ENCODE data around the gene FN1. TPM values are rescaled to one million over a fixed set of nuclear protein-coding genes. Genes with fewer than 3 reads are reported as not detected.

FN1 gene
- total RNA-seq, 4 donors from 2014 or later = 24.8 to 341 (median 58.6) TPM

GRCh38 chr2:215416656-215417055 is 19.2 kb downstream of the FN1 start:
- H3K9me3 ChIP-seq = no peaks in the 10 kb centered on the region
- intact Hi-C loops (cut with DNase I; ENCODE audit: low total_unique reads) = no loop called here
- in situ Hi-C loops (cut with MboI; ENCODE audit: low sequenced_read_pairs in 4 of 4) = no loop called here
- no peak for TF ChIP-seq POLR2A (IDR thresholded peaks at IDR 0.05)
- TF ChIP-seq, protein P1, sequence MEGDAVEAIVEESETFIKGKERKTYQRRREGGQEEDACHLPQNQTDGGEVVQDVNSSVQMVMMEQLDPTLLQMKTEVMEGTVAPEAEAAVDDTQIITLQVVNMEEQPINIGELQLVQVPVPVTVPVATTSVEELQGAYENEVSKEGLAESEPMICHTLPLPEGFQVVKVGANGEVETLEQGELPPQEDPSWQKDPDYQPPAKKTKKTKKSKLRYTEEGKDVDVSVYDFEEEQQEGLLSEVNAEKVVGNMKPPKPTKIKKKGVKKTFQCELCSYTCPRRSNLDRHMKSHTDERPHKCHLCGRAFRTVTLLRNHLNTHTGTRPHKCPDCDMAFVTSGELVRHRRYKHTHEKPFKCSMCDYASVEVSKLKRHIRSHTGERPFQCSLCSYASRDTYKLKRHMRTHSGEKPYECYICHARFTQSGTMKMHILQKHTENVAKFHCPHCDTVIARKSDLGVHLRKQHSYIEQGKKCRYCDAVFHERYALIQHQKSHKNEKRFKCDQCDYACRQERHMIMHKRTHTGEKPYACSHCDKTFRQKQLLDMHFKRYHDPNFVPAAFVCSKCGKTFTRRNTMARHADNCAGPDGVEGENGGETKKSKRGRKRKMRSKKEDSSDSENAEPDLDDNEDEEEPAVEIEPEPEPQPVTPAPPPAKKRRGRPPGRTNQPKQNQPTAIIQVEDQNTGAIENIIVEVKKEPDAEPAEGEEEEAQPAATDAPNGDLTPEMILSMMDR (IDR thresholded peaks at IDR 0.05 in 4 of 5, conservative IDR thresholded peaks at IDR 0.05 in 1 of 5) = no peak
- no peaks in the 10 kb centered on the region for H3K27me3 ChIP-seq
- no peak for ATAC-seq
- H3K4me1 ChIP-seq = no peaks in the 10 kb centered on the region
- H3K4me3 ChIP-seq = no peak overlapping the region
- H3K27ac ChIP-seq = no peak overlapping the region
- no peaks in the 10 kb centered on the region for H3K36me3 ChIP-seq
- no peak for DNase-seq

DNA sequence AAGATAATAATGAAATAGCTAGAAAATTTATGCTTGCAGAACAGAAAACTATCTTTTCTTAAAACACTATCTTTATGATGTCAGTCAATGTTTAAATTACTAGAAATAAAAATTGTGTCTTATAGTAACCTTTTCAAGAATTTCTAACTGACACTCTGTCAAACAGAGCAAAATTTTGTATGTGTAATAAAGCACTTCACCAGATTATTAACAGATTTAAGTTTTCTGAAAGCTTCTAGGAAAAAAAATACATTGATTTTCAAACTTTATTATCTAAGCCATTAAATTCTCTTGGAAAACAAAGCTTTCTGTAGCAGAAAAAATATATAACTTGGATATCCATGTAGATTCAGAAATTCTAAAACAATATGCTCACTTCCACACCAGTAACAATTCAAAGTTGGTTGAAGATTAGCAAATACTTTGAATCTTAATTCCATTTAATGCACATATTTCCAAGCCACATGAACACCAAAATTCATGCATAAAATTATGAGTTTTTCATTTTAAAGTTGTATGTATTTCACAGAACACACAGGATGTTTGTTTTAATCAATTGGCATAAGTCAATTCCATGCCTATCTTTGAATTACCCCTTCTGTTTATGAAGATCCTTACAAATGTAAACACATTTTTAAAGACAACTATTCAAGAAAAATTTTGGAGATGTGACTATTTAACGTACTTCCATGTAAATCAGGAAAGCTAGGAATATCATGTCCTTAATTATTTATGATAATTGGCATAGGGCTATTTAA is 19.9 kb downstream of the FN1 start:
- TF ChIP-seq, protein P1 (IDR thresholded peaks at IDR 0.05 in 4 of 5, conservative IDR thresholded peaks at IDR 0.05 in 1 of 5) = no peak
- TF ChIP-seq POLR2A (IDR thresholded peaks at IDR 0.05) = no peak
- no peaks in the 10 kb centered on the region for H3K9me3 ChIP-seq
- H3K36me3 ChIP-seq = no peaks in the 10 kb centered on the region
- no peak overlapping the region for H3K27ac ChIP-seq
- DNase-seq = no peak
- H3K4me1 ChIP-seq = no peaks in the 10 kb centered on the region
- no peak overlapping the region for H3K4me3 ChIP-seq
- in situ Hi-C loops (cut with MboI; ENCODE audit: low sequenced_read_pairs in 4 of 4) (no loop called here), intact Hi-C loops (cut with DNase I; ENCODE audit: low total_unique reads) (no loop called here)
- H3K27me3 ChIP-seq = no peaks in the 10 kb centered on the region
- ATAC-seq = no peak

- Histone ChIP-seq H3K9me3 (no peaks in the 10 kb centered on the region), H3K27ac (no peak overlapping the region), H3K4me1 (no peaks in the 10 kb centered on the region), H3K27me3 (no peaks in the 10 kb centered on the region), H3K4me3 (no peak overlapping the region), H3K36me3 (no peaks in the 10 kb centered on the region)
- DNase-seq (no peak), ATAC-seq (no peak)
- TF ChIP-seq POLR2A (IDR thresholded peaks at IDR 0.05) = no peak
- TF ChIP-seq, protein P1 (IDR thresholded peaks at IDR 0.05 in 4 of 5, conservative IDR thresholded peaks at IDR 0.05 in 1 of 5) = no peak
- intact Hi-C loops (cut with DNase I; ENCODE audit: low total_unique reads) = no loop called here
- in situ Hi-C loops (cut with MboI; ENCODE audit: low sequenced_read_pairs in 4 of 4) = no loop called here
These were observed 20.6 kb downstream of the FN1 start for GRCh38 chr2:215415218-215415617.

DNA sequence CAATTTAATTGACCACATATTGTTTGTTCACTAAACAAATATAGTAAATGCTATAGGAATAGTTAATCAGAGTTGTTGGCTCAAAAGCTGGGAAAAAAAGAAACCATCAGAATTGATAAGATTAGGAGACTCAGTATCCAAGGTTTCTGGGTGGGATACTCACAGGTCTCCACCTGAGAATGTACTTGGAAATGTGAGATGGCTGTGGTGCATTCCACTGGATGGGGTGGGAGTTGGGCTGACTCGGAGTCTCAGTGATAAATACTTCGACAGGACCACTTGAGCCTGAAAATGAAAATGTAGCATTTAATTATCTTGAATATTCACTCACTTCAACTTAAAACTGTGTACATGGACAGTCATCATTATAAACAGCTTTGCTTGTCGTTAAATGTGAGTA is 21.2 kb downstream of the FN1 start:
- Histone ChIP-seq H3K27ac (no peak overlapping the region), H3K4me1 (no peaks in the 10 kb centered on the region), H3K36me3 (peaks cover 0 to 3% of the 10 kb centered on the region in 2 donors), H3K4me3 (no peak overlapping the region), H3K27me3 (no peaks in the 10 kb centered on the region), H3K9me3 (no peaks in the 10 kb centered on the region)
- in situ Hi-C loops (cut with MboI; ENCODE audit: low sequenced_read_pairs in 4 of 4) = no loop called here
- TF ChIP-seq POLR2A (IDR thresholded peaks at IDR 0.05) = no peak
- TF ChIP-seq, protein P1 (IDR thresholded peaks at IDR 0.05 in 4 of 5, conservative IDR thresholded peaks at IDR 0.05 in 1 of 5) = no peak
- intact Hi-C loops (cut with DNase I; ENCODE audit: low total_unique reads) = no loop called here
- DNase-seq (no peak), ATAC-seq (no peak)

DNA sequence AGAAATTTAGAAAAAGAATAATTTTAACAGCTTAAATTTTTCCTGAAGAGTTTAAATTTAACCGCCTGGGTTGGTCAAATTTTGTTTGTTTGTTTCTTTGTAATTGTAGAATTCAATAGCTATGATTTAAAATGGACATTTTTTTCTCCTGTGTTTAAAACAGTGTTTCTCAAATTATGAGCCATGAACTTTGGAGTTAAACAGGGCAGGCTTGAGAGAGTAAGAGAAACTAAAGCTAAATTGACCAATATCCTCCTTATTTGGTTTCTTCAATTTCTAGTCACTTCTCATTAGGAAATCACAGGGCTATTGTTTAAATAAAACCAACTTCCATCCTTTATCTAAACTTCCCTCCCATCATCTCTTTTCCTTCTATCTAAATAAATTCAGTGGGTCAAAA is 21.9 kb downstream of the FN1 start:
- no peak for DNase-seq
- intact Hi-C loops (cut with DNase I; ENCODE audit: low total_unique reads) = no loop called here
- no peaks in the 10 kb centered on the region for H3K9me3 ChIP-seq
- peaks cover 0 to 9% of the 10 kb centered on the region in 2 donors for H3K36me3 ChIP-seq
- no peak overlapping the region for H3K4me3 ChIP-seq
- no peaks in the 10 kb centered on the region for H3K27me3 ChIP-seq
- H3K4me1 ChIP-seq = no peaks in the 10 kb centered on the region
- no peak for ATAC-seq
- in situ Hi-C loops (cut with MboI; ENCODE audit: low sequenced_read_pairs in 4 of 4) = no loop called here
- TF ChIP-seq POLR2A (IDR thresholded peaks at IDR 0.05) = no peak
- TF ChIP-seq, protein P1 (IDR thresholded peaks at IDR 0.05 in 4 of 5, conservative IDR thresholded peaks at IDR 0.05 in 1 of 5) = no peak
- no peak overlapping the region for H3K27ac ChIP-seq

All from gastrocnemius medialis (tissue), 4 donors.